DMS114 treated with DMSO at 0.1 percent for 48 hours (cell line): Measurements from ENCODE around the gene CEP162.
"Not testable (repeated sequence)": the region's sequence is repeated elsewhere in the genome, so short reads cannot be mapped to it uniquely, and the experiment has no call there.

Source experiments
- DNase-seq: peaks from one replicate; lab custom pipeline; 2025; ENCODE audit not compliant: unreplicated experiment; lab: John Stamatoyannopoulos, UW

CEP162 gene

DNA sequence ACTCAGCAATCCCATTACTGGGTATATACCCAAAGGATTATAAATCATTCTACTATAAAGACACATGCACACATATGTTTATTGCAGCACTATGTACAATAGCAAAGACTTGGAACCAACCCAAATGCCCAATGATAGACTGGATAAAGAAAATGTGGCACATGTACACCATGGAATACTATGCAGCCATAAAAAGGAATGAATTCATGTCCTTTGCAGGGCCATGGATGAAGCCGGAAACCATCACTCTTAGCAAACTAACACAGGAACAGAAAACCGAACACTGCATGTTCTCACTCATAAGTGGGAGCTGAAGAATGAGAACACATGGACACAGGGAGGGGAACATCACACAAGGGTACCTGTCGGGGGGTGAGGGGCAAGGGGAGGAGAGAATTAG lies 63.1 kb downstream of the CEP162 start:
- DNase-seq: not testable (repeated sequence)

GRCh38 chr6:84161190-84161589 lies 66.3 kb downstream of the CEP162 start:
- DNase-seq: no peak

DNA sequence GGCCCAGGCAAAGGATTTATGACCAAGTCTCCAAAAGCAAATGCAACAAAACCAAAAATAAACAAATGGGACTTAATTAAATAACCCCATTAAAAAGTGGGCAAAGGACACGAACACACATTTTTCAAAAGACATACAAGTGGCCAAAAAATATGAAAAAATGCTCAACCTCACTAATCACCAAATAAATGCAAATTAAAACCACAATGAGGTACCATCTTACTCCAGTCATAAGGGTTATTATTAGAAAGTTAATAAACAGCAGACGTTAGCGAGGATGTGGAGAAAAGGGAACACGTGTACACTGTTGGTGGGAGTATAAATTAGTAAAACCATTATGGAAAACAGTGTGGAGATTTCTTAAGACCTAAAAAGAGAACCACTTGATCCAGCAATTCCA lies 71.1 kb downstream of the CEP162 start:
- DNase-seq: no peak

DNA sequence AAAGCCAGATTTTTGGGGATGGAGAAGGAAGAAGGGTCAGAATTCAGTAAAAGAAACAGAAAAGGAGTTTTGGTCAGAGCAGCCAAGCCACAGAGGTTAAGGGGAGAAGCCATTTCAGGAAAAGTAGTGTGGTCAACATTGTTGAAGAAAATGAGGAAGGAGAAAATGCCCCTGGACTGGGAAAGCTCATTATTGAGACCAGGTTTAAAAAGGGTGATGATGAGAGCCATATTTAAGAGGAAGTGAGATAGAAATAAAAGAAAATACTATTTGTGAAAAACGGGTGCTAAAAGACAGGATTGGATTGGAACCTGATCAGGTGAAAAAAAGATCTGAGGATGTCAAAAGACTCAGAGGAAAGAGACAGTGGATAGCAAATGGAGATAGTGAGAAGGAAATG lies 75.8 kb downstream of the CEP162 start:
- no peak for DNase-seq

DNA sequence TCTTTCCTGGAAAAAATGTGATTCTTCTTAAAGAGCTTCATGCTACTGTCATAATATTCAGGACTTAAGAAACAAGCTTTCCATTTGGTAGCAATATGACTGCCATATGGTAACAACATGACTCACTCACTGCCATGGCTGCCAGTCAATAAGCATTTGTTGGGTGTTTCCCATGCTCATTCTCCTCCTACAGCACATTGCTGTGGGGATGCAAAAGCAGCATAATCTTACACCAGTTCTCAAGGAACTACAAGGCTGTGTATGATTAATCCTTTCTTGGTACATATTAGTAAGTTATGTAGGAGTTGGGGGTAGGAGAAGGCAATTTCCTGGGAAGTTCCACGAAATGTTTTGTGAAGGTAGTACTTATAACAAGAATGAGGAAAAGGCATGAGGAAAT lies 76.7 kb downstream of the CEP162 start:
- no peak for DNase-seq

- no peak for DNase-seq
Observed at GRCh38 chr6:84141521-84141920, 85.9 kb downstream of the CEP162 start.

DNA sequence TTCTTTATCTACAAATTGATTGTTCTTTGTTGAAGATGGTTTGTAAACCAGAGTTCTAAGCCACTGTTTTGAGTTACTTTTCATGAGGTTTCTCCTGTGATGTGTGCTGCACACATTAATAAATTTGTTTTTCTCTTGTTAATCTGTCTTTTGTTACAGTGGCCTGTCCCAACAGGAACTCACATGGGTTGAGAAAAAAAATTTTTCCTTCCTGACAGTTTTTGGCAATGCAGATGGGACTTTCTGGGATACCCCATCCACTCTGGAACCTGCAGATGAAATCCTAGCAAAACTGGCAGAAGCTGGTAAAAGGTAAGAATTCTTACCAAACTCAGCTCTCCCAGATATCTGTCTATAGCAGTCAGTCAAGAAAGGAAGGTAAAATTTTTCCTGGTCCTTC lies 88.1 kb downstream of the CEP162 start:
- DNase-seq: no peak

GRCh38 chr6:84137989-84138575 lies 89.4 kb downstream of the CEP162 start:
- DNase-seq: no peak

DNA sequence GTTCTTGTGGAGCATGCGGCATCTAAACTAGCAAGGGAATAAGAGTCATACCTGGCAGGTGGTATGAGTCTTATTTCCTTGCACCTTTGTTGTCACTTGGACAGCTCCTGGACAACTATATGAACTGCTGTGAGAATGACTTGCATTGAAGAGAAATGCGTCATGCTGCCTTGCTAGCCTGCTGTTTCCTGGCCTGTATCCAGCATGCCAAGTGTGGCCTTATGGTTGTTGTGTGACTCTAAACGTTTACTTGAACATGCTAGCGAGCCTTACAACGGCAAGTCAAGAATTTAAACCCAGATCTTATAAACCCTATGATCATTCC lies 90.4 kb downstream of the CEP162 start:
- no peak for DNase-seq

- no peak for DNase-seq
Observed at GRCh38 chr6:84136364-84137050, 90.9 kb downstream of the CEP162 start.

- no peak for DNase-seq
Observed at GRCh38 chr6:84135291-84135690, 92.2 kb downstream of the CEP162 start.

GRCh38 chr6:84133385-84133784 lies 94.1 kb downstream of the CEP162 start:
- not testable (repeated sequence) for DNase-seq

GRCh38 chr6:84129588-84129987 lies 97.9 kb downstream of the CEP162 start:
- DNase-seq: not testable (repeated sequence)

GRCh38 chr6:84123186-84123585 lies 104.3 kb downstream of the CEP162 start:
- DNase-seq: no peak

- DNase-seq: no peak
Observed at GRCh38 chr6:84119277-84119676, 108.2 kb downstream of the CEP162 start.

DNA sequence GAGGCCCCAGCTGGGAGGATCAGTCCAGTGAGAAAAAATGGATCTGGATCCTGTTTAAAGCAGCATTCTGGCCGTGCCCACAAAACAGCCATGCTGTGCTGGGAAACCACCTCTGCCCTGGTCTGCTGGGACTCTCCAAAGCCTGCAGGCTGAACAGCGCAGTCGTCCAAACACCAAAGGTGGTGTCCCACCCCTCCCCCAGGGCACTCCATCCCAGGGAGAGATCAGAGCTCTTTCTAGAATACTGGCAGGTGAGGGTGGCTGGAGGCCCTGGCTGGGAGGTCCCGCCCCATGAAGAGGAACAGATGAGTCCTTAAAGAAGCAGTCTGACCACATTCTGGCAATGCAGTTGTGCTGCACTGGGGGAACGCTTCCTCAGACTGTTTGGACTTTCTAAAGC lies 109.3 kb downstream of the CEP162 start:
- no peak for DNase-seq

- not testable (repeated sequence) for DNase-seq
Observed at GRCh38 chr6:84114933-84115594, 112.4 kb downstream of the CEP162 start.

- not testable (repeated sequence) for DNase-seq
Observed at GRCh38 chr6:84111351-84111750, 116.1 kb downstream of the CEP162 start.

- no peak for DNase-seq
Observed at GRCh38 chr6:84107495-84107894, 119.9 kb downstream of the CEP162 start.

- not testable (repeated sequence) for DNase-seq
Observed at GRCh38 chr6:84105215-84105924, 122.1 kb downstream of the CEP162 start.

DNA sequence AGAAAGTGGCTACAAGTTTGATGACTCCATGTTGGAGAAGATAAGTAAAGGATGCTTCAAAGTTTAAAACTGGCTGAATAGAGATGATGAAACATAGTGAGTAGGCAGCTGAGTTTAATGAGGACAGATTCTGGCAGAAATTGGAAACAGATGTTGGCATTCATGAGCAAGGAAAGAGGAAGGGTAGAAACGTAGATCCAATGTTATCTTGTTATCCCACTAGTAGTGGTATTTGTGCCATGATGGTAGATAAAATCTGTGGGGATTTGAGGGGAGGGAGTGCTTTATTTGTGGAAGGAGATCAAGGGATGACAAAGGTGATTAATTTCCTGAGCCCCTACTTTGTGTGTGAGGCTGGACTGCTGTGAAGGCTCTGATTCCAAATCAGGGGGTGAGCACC lies 124.4 kb downstream of the CEP162 start:
- DNase-seq: no peak

DNA sequence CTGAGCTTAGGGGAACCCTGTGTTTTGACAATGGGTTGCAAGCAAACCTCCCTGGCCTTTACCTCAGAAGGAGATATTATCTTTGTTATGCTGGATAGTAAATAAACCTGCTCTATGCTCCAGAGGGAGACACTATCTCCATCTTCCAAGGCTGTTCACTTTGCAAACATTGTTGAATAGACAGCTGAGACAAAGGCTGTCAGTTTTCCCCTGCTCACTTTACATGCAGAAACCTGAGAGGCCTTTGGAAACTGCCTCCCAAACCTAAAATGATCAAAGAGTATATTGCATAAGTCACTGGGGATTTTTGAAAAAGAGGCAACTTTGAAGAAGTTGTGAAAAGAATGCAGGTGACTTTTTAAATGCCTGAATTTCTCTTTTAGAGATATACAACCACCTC lies 132.3 kb downstream of the CEP162 start:
- DNase-seq: no peak
